SK-N-SH treated with all-trans-retinoic acid at 6 μM for 48 hours (cell line): ENCODE data around the gene ST6GALNAC6.

ENCODE experiments used
- ATAC-seq: fragments of 200-7000 bp; cut with Tn5 transposase; 3 replicates; pipeline ENCODE4 v1.9.1; 2020; ENCODE audit warnings: mild to moderate bottlenecking, moderate library complexity
- ARNTL ChIP-seq: fragments of 450-650 bp; formaldehyde crosslinking; IDR thresholded peaks from 2 replicates; pipeline ENCODE4 v1.5.0; 2020; ENCODE audit warnings: low read depth, mild to moderate bottlenecking, moderate library complexity, borderline replicate concordance
- BACH2 ChIP-seq: fragments of 250-450 bp; sonication (Bioruptor Pico); IDR thresholded peaks from 2 replicates; pipeline ENCODE4 v1.9.0; 2021; ENCODE audit warnings: mild to moderate bottlenecking, borderline replicate concordance
- CSDC2 ChIP-seq: fragments of 250-450 bp; sonication (Bioruptor Pico); IDR thresholded peaks from 2 replicates; pipeline ENCODE4 v1.5.0; 2020; ENCODE audit warnings: mild to moderate bottlenecking, moderate library complexity
- ESRRG ChIP-seq: fragments of 250-450 bp; sonication (Bioruptor Pico); IDR thresholded peaks from 2 replicates; pipeline ENCODE4 v1.6.1; 2021; ENCODE audit warnings: mild to moderate bottlenecking
- ISL1 ChIP-seq: fragments of 250-450 bp; sonication (Bioruptor Pico); IDR thresholded peaks from 2 replicates; pipeline ENCODE4 v2.1.2; 2022; ENCODE audit warnings: mild to moderate bottlenecking, moderate library complexity
- OSR1 ChIP-seq: fragments of 250-450 bp; sonication (Bioruptor Pico); IDR thresholded peaks from 2 replicates; pipeline ENCODE4 v1.8.0; 2022; ENCODE audit warnings: moderate library complexity, mild to moderate bottlenecking, inconsistent platforms
- PPARA ChIP-seq: fragments of 250-450 bp; sonication (Bioruptor Pico); IDR thresholded peaks from 2 replicates; pipeline ENCODE4 v1.5.0; 2020; ENCODE audit warnings: mild to moderate bottlenecking, borderline replicate concordance
- RARB ChIP-seq: fragments of 250-450 bp; sonication (Bioruptor Pico); IDR thresholded peaks from 2 replicates; pipeline ENCODE4 v1.8.0; 2021; ENCODE audit warnings: mild to moderate bottlenecking, moderate library complexity
- SNAI2 ChIP-seq: fragments of 250-450 bp; sonication (Bioruptor Pico); IDR thresholded peaks from 2 replicates; pipeline ENCODE4 v1.5.0; 2020; ENCODE audit warnings: mild to moderate bottlenecking, moderate library complexity
- TCF4 ChIP-seq: fragments of 250-450 bp; sonication (Bioruptor Pico); IDR thresholded peaks from 2 replicates; pipeline ENCODE4 v1.8.0; 2021; ENCODE audit warnings: mild to moderate bottlenecking, moderate library complexity, borderline replicate concordance
- TOX ChIP-seq: fragments of 250-450 bp; sonication (Bioruptor Pico); IDR thresholded peaks from 2 replicates; pipeline ENCODE4 v1.8.0; 2021; ENCODE audit warnings: mild to moderate bottlenecking, moderate library complexity, borderline replicate concordance
- ZC3H10 ChIP-seq: fragments of 250-450 bp; sonication (Bioruptor Pico); IDR thresholded peaks from 2 replicates; pipeline ENCODE4 v1.5.1; 2021; ENCODE audit warnings: mild to moderate bottlenecking, moderate library complexity
- ZFP3 ChIP-seq: fragments of 250-450 bp; sonication (Bioruptor Pico); IDR thresholded peaks from 2 replicates; pipeline ENCODE4 v1.5.0; 2020; ENCODE audit warnings: mild to moderate bottlenecking, moderate library complexity
- ZFP30 ChIP-seq: fragments of 450-650 bp; formaldehyde crosslinking; IDR thresholded peaks from 2 replicates; pipeline ENCODE4 v1.5.0; 2022; ENCODE audit warnings: mild to moderate bottlenecking, moderate library complexity
- ZNF70 ChIP-seq: fragments of 450-650 bp; formaldehyde crosslinking; IDR thresholded peaks from 2 replicates; pipeline ENCODE4 v1.5.0; 2020; ENCODE audit warnings: mild to moderate bottlenecking, moderate library complexity
- ZNF8 ChIP-seq: fragments of 450-650 bp; formaldehyde crosslinking; IDR thresholded peaks from 2 replicates; pipeline ENCODE4 v1.5.0; 2020; ENCODE audit warnings: mild to moderate bottlenecking, moderate library complexity
- TF ChIP-seq, protein P1 (sequence below): fragments of 250-450 bp; sonication (Bioruptor Pico); IDR thresholded peaks from 2 replicates; pipeline ENCODE4 v1.8.0; 2021; ENCODE audit warnings: low read depth, mild to moderate bottlenecking, moderate library complexity, borderline replicate concordance
- TF ChIP-seq, protein P2 (sequence below): fragments of 250-450 bp; sonication (Bioruptor Pico); IDR thresholded peaks from 2 replicates; pipeline ENCODE4 v1.5.0; 2020; ENCODE audit warnings: mild to moderate bottlenecking, moderate library complexity
- TF ChIP-seq, protein P3 (sequence below): fragments of 250-450 bp; sonication (Bioruptor Pico); IDR thresholded peaks from 2 replicates; pipeline ENCODE4 v1.8.0; 2020; ENCODE audit warnings: mild to moderate bottlenecking, moderate library complexity, borderline replicate concordance
- TF ChIP-seq, protein P4 (sequence below): fragments of 250-450 bp; sonication (Bioruptor Pico); IDR thresholded peaks from 2 replicates; pipeline ENCODE4 v1.5.1; 2020; ENCODE audit warnings: low read depth, mild to moderate bottlenecking, moderate library complexity

The ST6GALNAC6 gene

DNA sequence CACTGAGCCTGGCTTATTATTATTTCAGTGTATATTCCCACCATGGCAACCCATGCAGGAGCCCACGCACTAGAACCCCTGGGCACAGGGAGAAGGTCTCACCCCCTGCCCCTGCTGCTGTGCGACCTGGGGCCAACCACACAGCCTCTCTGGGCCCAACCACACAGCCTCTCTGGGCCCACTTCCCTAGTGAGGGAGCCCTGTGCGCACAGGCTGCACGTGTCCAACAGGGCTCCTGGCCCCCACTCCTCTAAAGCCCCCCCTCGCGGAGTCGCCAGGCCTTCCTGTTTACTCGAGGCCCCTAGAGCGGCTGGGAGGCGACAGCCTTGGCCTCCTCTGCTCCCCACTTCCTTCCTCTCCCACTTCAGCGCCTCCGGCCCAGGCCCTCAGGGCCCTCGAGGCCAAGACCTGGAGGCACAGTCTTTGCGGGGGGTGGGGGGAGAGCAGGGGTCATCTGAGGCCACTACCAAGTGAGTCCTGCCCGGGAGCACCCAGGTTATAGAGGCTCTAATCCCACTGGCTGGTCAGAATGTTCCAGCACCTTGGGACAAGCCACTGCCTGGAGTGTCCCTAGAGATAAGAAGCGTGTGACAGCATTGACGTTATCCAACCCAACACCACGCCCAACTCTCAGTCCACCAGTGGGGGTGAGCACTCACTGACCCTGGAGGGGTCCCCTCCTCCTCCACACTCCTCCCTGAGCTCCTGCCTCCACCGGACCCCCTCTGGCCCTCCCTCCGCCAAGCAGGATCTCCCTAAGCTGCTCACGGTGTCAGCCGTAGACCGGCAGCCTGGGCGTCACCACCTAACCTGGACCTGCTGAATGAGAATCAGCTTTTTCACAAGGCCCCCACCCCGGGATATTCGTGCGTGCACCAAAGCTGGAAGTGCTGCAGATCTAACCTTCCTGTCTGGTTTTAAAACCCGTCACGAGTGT lies 37.1 kb downstream of the ST6GALNAC6 start:
- TF ChIP-seq BACH2 (CRISPR knock-in tag), result no peak
- no peak for TF ChIP-seq PPARA (CRISPR knock-in tag)
- TF ChIP-seq ZFP3 (CRISPR knock-in tag), result no peak
- TF ChIP-seq ZNF70, result no peak
- no peak for TF ChIP-seq ZNF8
- no peak for TF ChIP-seq OSR1 (CRISPR knock-in tag)
- TF ChIP-seq, protein P1, sequence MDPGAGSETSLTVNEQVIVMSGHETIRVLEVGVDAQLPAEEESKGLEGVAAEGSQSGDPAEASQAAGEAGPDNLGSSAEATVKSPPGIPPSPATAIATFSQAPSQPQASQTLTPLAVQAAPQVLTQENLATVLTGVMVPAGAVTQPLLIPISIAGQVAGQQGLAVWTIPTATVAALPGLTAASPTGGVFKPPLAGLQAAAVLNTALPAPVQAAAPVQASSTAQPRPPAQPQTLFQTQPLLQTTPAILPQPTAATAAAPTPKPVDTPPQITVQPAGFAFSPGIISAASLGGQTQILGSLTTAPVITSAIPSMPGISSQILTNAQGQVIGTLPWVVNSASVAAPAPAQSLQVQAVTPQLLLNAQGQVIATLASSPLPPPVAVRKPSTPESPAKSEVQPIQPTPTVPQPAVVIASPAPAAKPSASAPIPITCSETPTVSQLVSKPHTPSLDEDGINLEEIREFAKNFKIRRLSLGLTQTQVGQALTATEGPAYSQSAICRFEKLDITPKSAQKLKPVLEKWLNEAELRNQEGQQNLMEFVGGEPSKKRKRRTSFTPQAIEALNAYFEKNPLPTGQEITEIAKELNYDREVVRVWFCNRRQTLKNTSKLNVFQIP (CRISPR knock-in tag), result no peak
- no peak for ATAC-seq

DNA sequence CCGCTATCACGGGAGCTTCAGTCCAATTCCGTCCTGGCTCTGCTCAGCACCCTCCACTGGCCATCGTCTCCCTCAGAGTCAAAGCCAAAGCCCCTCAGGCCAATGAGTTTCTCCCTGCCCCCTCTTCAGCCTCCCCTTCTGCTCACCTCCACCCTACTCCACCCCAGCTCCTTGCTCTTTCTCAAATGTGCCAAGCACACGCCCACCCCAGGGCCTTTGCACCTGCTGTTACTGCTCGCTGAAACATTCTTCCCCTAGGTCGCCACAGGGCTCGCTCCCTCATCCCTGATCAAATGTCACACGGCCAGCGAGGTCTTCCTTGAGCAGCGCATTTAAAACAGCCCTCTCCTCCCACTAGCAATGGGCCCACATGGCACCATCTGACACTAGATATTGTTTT lies 38.6 kb downstream of the ST6GALNAC6 start:
- TF ChIP-seq ZFP30 (CRISPR knock-in tag) (no peak), OSR1 (CRISPR knock-in tag) (no peak), ZNF70 (no peak), TOX (CRISPR knock-in tag) (no peak), CSDC2 (CRISPR knock-in tag) (no peak), PPARA (CRISPR knock-in tag) (no peak), ISL1 (CRISPR knock-in tag) (no peak), ARNTL (CRISPR knock-in tag) (no peak)
- TF ChIP-seq, protein P1 (CRISPR knock-in tag), result no peak
- TF ChIP-seq, protein P2, sequence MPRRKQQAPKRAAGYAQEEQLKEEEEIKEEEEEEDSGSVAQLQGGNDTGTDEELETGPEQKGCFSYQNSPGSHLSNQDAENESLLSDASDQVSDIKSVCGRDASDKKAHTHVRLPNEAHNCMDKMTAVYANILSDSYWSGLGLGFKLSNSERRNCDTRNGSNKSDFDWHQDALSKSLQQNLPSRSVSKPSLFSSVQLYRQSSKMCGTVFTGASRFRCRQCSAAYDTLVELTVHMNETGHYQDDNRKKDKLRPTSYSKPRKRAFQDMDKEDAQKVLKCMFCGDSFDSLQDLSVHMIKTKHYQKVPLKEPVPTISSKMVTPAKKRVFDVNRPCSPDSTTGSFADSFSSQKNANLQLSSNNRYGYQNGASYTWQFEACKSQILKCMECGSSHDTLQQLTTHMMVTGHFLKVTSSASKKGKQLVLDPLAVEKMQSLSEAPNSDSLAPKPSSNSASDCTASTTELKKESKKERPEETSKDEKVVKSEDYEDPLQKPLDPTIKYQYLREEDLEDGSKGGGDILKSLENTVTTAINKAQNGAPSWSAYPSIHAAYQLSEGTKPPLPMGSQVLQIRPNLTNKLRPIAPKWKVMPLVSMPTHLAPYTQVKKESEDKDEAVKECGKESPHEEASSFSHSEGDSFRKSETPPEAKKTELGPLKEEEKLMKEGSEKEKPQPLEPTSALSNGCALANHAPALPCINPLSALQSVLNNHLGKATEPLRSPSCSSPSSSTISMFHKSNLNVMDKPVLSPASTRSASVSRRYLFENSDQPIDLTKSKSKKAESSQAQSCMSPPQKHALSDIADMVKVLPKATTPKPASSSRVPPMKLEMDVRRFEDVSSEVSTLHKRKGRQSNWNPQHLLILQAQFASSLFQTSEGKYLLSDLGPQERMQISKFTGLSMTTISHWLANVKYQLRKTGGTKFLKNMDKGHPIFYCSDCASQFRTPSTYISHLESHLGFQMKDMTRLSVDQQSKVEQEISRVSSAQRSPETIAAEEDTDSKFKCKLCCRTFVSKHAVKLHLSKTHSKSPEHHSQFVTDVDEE (CRISPR knock-in tag), result no peak
- no peak for ATAC-seq

DNA sequence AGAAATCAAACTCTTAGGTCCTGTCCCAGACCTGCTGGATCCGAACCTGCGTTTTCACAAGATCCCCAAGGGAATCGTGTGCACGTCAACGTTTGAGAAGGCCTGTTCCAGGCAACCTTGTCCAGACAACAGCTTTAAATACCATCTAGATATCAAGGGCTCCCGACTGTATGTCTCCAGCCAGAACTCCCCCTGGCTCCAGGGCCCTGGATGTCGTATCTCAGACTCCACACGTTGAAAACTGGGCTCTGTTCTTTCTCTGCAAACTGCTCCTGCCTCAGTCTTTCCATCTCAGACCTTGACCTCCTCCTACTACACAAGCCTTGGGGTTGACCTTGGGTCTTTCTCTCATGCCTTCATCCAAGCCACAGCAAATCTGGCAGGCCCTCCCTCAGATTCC lies 39.1 kb downstream of the ST6GALNAC6 start:
- TF ChIP-seq RARB (CRISPR knock-in tag), result no peak

DNA sequence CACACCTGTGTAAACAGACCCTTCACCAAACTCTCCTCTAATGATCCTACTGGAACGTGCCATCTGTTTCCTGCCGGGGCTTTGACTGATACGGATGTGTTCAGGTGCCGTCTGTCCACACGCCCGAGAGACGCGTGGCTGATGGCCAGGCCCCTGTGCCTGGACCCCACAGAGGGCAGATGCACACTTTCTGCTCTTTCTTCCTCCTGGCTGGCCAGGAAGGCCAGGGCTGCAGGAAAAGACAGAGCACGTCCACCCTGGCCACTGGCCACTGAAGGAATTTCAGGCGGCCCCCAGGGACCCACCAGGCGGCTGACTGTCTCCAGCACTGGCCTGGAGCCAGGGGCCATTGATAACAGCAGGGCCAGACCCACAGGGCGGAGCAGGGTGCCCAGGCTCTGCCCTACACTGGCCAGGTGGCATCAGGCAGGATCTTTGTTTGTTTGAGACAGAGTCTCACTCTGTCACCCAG lies 41.3 kb downstream of the ST6GALNAC6 start:
- TF ChIP-seq, protein P2 (CRISPR knock-in tag), result 0 out of 2 replicates have a peak, but pooled peaks have one; percentile 20
- TF ChIP-seq, protein P3, sequence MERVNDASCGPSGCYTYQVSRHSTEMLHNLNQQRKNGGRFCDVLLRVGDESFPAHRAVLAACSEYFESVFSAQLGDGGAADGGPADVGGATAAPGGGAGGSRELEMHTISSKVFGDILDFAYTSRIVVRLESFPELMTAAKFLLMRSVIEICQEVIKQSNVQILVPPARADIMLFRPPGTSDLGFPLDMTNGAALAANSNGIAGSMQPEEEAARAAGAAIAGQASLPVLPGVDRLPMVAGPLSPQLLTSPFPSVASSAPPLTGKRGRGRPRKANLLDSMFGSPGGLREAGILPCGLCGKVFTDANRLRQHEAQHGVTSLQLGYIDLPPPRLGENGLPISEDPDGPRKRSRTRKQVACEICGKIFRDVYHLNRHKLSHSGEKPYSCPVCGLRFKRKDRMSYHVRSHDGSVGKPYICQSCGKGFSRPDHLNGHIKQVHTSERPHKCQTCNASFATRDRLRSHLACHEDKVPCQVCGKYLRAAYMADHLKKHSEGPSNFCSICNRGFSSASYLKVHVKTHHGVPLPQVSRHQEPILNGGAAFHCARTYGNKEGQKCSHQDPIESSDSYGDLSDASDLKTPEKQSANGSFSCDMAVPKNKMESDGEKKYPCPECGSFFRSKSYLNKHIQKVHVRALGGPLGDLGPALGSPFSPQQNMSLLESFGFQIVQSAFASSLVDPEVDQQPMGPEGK (CRISPR knock-in tag), result no peak
- TF ChIP-seq ZNF8 (no peak), RARB (CRISPR knock-in tag) (no peak), ESRRG (CRISPR knock-in tag) (no peak), SNAI2 (no peak), ZC3H10 (CRISPR knock-in tag) (no peak), TCF4 (CRISPR knock-in tag) (peak; percentile 77; the same call in 1 of the 2 replicates), ZNF70 (no peak)
- TF ChIP-seq, protein P4, sequence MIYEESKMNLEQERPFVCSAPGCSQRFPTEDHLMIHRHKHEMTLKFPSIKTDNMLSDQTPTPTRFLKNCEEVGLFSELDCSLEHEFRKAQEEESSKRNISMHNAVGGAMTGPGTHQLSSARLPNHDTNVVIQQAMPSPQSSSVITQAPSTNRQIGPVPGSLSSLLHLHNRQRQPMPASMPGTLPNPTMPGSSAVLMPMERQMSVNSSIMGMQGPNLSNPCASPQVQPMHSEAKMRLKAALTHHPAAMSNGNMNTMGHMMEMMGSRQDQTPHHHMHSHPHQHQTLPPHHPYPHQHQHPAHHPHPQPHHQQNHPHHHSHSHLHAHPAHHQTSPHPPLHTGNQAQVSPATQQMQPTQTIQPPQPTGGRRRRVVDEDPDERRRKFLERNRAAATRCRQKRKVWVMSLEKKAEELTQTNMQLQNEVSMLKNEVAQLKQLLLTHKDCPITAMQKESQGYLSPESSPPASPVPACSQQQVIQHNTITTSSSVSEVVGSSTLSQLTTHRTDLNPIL (CRISPR knock-in tag), result no peak
- ATAC-seq, result no peak

More for the DNA sequence above, 39.1 kb downstream of the ST6GALNAC6 start:
- ATAC-seq, result no peak
